GM19099 (cell line): ENCODE results near the gene SAMD9.

Experiments
- POLR2A ChIP-seq: IDR thresholded peaks from 3 replicates; pipeline ENCODE4 v1.6.1; 2011; ENCODE audit warnings: low read depth; ENCODE audit not compliant: insufficient read length; ENCODE audit errors: extremely low read depth

Gene SAMD9

GRCh38 chr7:93133005-93133404 is 15.2 kb upstream of the SAMD9 start:
- no peak for TF ChIP-seq POLR2A

- no peak for TF ChIP-seq POLR2A
These were observed 14.4 kb upstream of the SAMD9 start for GRCh38 chr7:93132216-93132615.

- no peak for TF ChIP-seq POLR2A
These were observed 3.1 kb upstream of the SAMD9 start for GRCh38 chr7:93120592-93121549.

DNA sequence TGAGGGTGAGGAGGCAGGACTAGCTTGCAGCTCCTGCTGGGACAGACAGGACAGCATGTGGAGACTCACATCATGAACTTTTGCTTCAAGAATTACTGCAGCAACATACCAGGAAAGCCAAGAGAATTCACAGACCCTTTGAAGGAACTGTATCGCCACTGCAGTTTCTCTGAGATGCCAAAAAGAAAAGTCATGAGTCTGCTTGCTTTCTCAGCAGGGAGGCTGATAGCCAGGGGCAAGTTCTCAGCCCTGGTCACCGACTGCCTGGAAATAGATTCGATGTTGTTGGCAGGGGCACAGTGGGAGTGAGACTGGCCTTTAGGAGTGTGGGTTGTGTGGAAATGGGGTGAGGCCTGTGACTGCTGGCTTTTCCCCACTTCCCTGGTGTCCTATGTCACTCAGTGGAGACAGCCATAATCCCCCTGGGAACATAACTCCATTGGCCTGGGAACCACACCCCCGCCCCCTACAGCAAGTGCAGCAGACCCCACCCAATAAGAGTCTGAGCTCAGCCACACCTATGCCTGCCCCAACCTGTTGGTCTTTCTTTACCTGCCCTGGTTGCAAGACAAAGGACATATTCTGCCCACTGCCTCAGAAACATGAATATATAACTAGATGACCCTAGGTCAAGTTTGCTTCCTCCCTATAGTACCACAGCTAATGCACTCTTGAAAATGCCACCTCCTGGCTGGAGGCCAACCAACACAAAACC is 1.6 kb upstream of the SAMD9 start:
- TF ChIP-seq POLR2A: no peak

DNA sequence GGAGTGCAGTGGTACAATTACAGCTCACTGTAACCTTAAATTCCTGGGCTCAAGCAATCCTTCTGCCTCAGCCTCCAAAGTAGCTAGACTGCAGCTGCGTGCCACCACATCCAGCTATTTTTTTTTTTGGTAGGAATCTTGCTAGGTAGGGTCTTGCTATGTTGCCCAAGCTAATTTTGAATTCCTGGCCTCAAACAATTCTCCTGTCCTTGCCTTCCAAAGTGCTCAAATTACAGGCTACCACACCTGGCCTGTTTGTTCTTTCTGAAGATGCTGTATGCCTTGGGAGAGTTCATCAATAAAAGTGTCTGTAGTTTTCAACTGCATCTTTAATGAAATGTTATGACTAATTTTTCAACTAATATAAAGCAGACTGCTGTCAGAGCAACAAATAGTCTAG is 452 bp downstream of the SAMD9 start:
- TF ChIP-seq POLR2A: no peak

GRCh38 chr7:93115796-93116195 is 2.0 kb downstream of the SAMD9 start:
- no peak for TF ChIP-seq POLR2A

DNA sequence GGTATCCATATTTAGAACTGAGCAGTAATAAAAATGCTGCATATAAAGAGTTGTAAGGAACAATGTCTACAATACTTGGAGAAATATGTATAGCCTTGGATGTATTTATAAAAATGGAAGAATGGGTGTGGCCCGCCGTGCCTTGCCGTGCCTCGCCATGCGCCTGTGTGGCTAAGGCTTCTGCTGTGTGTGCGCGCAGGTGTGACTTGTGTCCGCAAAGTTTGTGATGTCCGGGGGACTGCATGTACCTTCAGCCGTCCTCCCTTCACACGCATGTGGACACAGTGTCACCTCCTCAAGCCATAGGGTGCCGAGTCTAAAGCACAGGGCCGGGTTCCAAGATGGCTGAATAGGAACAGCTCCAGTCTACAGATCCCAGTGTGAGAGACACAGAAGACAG is 9.8 kb downstream of the SAMD9 start:
- TF ChIP-seq POLR2A: no peak

GRCh38 chr7:93097388-93097787 is 20.4 kb downstream of the SAMD9 start:
- TF ChIP-seq POLR2A: no peak

- TF ChIP-seq POLR2A: no peak
These were observed 24.9 kb downstream of the SAMD9 start for GRCh38 chr7:93092757-93093370.

DNA sequence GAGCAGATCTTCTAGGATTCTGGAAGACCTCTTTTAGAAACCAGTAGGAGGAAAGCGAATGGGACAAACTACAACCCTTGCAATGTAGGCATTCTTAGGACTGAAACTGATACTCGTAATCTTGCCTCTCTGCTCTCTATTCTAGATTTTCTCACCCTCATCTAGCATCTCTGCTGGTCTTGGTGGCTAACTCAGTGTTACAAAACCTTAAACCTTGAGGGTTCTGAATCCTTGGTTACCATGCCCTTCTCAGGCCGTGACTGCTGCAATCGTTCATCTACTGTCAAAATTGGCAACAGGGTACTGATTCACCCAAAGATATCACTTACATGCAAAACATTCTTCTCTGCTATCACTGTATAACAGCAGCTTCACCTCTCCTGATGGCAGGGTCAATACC is 55.2 kb downstream of the SAMD9 start:
- TF ChIP-seq POLR2A: no peak

DNA sequence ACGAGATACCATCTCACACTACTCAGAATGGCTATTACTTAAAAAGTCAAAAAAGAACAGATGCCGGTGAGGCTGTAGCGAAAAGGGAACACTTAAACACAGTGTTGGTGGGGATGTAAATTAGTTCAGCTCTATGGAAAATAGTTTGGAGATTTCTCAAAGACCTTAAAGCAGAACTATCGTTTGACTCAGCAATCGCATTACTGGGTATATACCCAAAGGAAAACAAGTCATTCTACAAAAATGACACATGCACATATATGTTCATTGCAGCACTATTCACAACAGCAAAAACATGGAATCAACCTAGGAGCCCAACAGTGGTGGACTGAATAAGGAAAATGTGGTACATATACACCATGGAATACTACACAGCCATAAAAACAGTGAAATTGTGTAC is 56.9 kb downstream of the SAMD9 start:
- TF ChIP-seq POLR2A: no peak

GRCh38 chr7:93060025-93060424 is 57.8 kb downstream of the SAMD9 start:
- TF ChIP-seq POLR2A: no peak

GRCh38 chr7:93055543-93056107 is 62.2 kb downstream of the SAMD9 start:
- TF ChIP-seq POLR2A: no peak

- no peak for TF ChIP-seq POLR2A
These were observed 62.8 kb downstream of the SAMD9 start for GRCh38 chr7:93054975-93055374.
